ENCODE results near the gene MBD5. TPM values are rescaled to one million over a fixed set of nuclear protein-coding genes. Genes with fewer than 3 reads are reported as not detected.

The MBD5 gene
- total RNA-seq, 1 donor from 2014 or later = 95.4 TPM

GRCh38 chr2:148487439-148487838 is 466.5 kb downstream of the MBD5 start:
- H3K27ac Mint-ChIP-seq (ENCODE audit: unreplicated experiment) = no peak overlapping the region
- no peak overlapping the region for H3K4me3 Mint-ChIP-seq (ENCODE audit: unreplicated experiment)
- no peak for DNase-seq
- peaks cover 16% of the 10 kb centered on the region for H3K4me1 Mint-ChIP-seq (ENCODE audit: low read depth, unreplicated experiment)
- peaks cover 17% of the 10 kb centered on the region for H3K36me3 Mint-ChIP-seq (ENCODE audit: unreplicated experiment)
- peaks cover 9% of the 10 kb centered on the region for H3K9me3 Mint-ChIP-seq (ENCODE audit: unreplicated experiment)
- H3K27me3 Mint-ChIP-seq (ENCODE audit: unreplicated experiment) = peaks cover 8% of the 10 kb centered on the region
- TF ChIP-seq, protein P1, sequence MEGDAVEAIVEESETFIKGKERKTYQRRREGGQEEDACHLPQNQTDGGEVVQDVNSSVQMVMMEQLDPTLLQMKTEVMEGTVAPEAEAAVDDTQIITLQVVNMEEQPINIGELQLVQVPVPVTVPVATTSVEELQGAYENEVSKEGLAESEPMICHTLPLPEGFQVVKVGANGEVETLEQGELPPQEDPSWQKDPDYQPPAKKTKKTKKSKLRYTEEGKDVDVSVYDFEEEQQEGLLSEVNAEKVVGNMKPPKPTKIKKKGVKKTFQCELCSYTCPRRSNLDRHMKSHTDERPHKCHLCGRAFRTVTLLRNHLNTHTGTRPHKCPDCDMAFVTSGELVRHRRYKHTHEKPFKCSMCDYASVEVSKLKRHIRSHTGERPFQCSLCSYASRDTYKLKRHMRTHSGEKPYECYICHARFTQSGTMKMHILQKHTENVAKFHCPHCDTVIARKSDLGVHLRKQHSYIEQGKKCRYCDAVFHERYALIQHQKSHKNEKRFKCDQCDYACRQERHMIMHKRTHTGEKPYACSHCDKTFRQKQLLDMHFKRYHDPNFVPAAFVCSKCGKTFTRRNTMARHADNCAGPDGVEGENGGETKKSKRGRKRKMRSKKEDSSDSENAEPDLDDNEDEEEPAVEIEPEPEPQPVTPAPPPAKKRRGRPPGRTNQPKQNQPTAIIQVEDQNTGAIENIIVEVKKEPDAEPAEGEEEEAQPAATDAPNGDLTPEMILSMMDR (IDR thresholded peaks at IDR 0.05; ENCODE audit: partially characterized antibody, unreplicated experiment) = no peak

- no peak for DNase-seq
- no peaks in the 10 kb centered on the region for H3K9me3 Mint-ChIP-seq (ENCODE audit: unreplicated experiment)
- H3K4me3 Mint-ChIP-seq (ENCODE audit: unreplicated experiment) = no peak overlapping the region
- TF ChIP-seq, protein P1 (IDR thresholded peaks at IDR 0.05; ENCODE audit: partially characterized antibody, unreplicated experiment) = no peak
- no peaks in the 10 kb centered on the region for H3K4me1 Mint-ChIP-seq (ENCODE audit: low read depth, unreplicated experiment)
- peaks cover 3% of the 10 kb centered on the region for H3K27me3 Mint-ChIP-seq (ENCODE audit: unreplicated experiment)
- no peak overlapping the region for H3K27ac Mint-ChIP-seq (ENCODE audit: unreplicated experiment)
- peaks cover 10% of the 10 kb centered on the region for H3K36me3 Mint-ChIP-seq (ENCODE audit: unreplicated experiment)
These were observed 470.0 kb downstream of the MBD5 start for GRCh38 chr2:148490840-148491439.

- no peak for DNase-seq
- no peaks in the 10 kb centered on the region for H3K4me1 Mint-ChIP-seq (ENCODE audit: low read depth, unreplicated experiment)
- no peak overlapping the region for H3K27ac Mint-ChIP-seq (ENCODE audit: unreplicated experiment)
- no peaks in the 10 kb centered on the region for H3K9me3 Mint-ChIP-seq (ENCODE audit: unreplicated experiment)
- no peaks in the 10 kb centered on the region for H3K27me3 Mint-ChIP-seq (ENCODE audit: unreplicated experiment)
- H3K4me3 Mint-ChIP-seq (ENCODE audit: unreplicated experiment) = no peak overlapping the region
- TF ChIP-seq, protein P1 (IDR thresholded peaks at IDR 0.05; ENCODE audit: partially characterized antibody, unreplicated experiment) = no peak
- H3K36me3 Mint-ChIP-seq (ENCODE audit: unreplicated experiment) = peaks cover 10% of the 10 kb centered on the region
These were observed 473.1 kb downstream of the MBD5 start for GRCh38 chr2:148493822-148494563.

DNA sequence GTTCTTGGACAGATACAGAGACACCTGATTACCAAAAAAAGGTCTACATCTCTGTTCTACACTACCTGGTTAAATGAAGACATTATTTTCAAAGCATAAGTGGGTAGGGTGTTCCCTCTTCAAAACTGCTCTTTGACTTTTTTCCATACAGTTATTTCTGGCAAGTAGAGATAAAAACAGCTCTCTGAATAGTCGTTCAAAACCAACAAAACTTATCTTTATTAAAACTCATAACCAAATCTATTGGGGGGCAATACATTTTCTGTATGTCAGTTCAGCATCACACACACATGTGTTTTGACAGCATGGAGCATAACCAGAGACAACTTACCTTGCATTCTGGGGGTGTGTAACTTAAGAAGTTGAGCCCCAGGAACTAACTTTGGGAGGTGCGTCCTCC is 474.7 kb downstream of the MBD5 start:
- no peak overlapping the region for H3K27ac Mint-ChIP-seq (ENCODE audit: unreplicated experiment)
- TF ChIP-seq, protein P1 (IDR thresholded peaks at IDR 0.05; ENCODE audit: partially characterized antibody, unreplicated experiment) = no peak
- H3K4me3 Mint-ChIP-seq (ENCODE audit: unreplicated experiment) = no peak overlapping the region
- no peaks in the 10 kb centered on the region for H3K4me1 Mint-ChIP-seq (ENCODE audit: low read depth, unreplicated experiment)
- peaks cover under 1% of the 10 kb centered on the region for H3K36me3 Mint-ChIP-seq (ENCODE audit: unreplicated experiment)
- H3K27me3 Mint-ChIP-seq (ENCODE audit: unreplicated experiment) = no peaks in the 10 kb centered on the region
- no peak for DNase-seq
- H3K9me3 Mint-ChIP-seq (ENCODE audit: unreplicated experiment) = no peaks in the 10 kb centered on the region

GRCh38 chr2:148501545-148501944 is 480.7 kb downstream of the MBD5 start:
- Mint-ChIP-seq H3K9me3 (ENCODE audit: unreplicated experiment) (no peaks in the 10 kb centered on the region), H3K27me3 (ENCODE audit: unreplicated experiment) (no peaks in the 10 kb centered on the region), H3K36me3 (ENCODE audit: unreplicated experiment) (no peaks in the 10 kb centered on the region), H3K4me1 (ENCODE audit: low read depth, unreplicated experiment) (no peaks in the 10 kb centered on the region), H3K27ac (ENCODE audit: unreplicated experiment) (no peak overlapping the region), H3K4me3 (ENCODE audit: unreplicated experiment) (no peak overlapping the region)
- DNase-seq = no peak
- TF ChIP-seq, protein P1 (IDR thresholded peaks at IDR 0.05; ENCODE audit: partially characterized antibody, unreplicated experiment) = no peak

Data from glutamatergic neuron (in vitro differentiated cells).